Measurements from ENCODE around the gene IDI1.

Gene IDI1

DNA sequence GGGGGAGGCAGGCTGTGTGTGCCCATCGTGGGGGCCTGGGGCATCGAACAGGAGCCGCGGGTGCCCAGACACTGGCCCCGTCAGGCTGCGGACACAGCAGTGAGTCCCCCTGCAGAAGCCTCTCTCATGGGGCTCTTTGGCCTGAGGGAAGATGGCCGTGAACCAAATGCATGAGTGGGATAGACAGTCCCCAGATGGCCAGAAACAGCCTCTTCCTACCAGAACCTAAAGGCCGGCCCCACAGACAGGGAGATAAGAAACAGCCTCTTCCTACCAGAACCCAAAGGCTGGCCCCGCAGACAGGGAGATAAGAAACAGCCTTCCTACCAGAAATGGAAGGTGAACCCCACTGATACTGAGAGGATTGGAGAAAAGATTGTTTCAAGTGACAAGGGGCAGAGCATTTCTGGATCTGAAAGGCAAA is 39.8 kb downstream of the IDI1 start:
- ATAC-seq (replicated peaks): no peak
- Mint-ChIP-seq H3K9me3 (no peaks in the 10 kb centered on the region), H3K27ac (no peak overlapping the region), H3K36me3 (peaks cover 61 to 80% of the 10 kb centered on the region in 2 donors), H3K4me3 (no peak overlapping the region), H3K4me1 (peaks cover 0 to 2% of the 10 kb centered on the region in 2 donors), H3K27me3 (no peaks in the 10 kb centered on the region)
- DNase-seq: no peak

DNA sequence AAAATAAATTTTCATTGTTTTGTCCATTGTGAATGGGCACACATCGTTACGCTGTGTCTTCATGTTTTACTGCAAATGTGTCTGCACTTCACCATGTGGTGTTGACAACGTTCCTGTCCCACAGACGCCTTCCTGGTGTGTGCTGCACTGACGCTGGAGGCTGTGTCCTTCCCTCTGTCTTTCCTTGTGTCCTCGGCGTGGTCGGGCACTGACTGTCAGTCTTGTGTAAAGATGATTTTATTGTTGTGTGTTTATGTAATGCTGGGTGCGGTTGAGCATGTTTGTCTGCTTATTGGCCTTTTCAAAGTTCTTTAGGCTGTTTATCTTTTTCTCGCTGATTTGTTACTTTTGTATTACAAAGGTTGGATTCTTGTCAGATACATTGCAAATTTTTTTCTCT is 41.3 kb downstream of the IDI1 start:
- ATAC-seq (replicated peaks): no peak
- Mint-ChIP-seq H3K4me1 (peaks cover 0 to 5% of the 10 kb centered on the region in 2 donors), H3K36me3 (peaks cover 67 to 85% of the 10 kb centered on the region in 2 donors), H3K27me3 (no peaks in the 10 kb centered on the region), H3K9me3 (peaks cover 0 to 6% of the 10 kb centered on the region in 2 donors), H3K4me3 (no peak overlapping the region), H3K27ac (no peak overlapping the region)
- no peak for DNase-seq

DNA sequence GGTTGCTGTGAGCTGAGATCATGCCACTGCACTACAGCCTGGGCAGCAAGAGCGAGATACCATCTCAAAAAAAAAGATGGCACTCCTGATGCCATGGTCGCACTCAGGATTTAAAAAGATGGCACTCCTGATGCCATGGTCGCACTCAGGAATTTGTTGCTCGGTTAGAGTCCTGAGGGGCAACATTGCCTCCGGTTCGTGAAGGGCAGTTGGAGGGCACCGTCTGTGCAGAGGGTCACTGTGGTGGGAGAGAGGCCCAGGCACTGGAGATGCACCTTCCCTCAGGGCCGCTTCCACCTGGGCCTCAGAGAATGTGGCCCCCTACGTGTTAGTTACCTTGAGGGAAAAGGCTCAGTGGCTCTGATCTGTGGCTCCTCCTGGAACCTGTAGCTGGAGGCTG is 42.3 kb downstream of the IDI1 start:
- Mint-ChIP-seq H3K36me3 (peaks cover 68 to 84% of the 10 kb centered on the region in 2 donors), H3K27me3 (no peaks in the 10 kb centered on the region), H3K4me3 (no peak overlapping the region), H3K27ac (no peak overlapping the region), H3K9me3 (peaks cover 4 to 11% of the 10 kb centered on the region in 2 donors), H3K4me1 (peaks cover under 1 to 5% of the 10 kb centered on the region in 2 donors)
- no peak for DNase-seq
- no peak for ATAC-seq (replicated peaks)

DNA sequence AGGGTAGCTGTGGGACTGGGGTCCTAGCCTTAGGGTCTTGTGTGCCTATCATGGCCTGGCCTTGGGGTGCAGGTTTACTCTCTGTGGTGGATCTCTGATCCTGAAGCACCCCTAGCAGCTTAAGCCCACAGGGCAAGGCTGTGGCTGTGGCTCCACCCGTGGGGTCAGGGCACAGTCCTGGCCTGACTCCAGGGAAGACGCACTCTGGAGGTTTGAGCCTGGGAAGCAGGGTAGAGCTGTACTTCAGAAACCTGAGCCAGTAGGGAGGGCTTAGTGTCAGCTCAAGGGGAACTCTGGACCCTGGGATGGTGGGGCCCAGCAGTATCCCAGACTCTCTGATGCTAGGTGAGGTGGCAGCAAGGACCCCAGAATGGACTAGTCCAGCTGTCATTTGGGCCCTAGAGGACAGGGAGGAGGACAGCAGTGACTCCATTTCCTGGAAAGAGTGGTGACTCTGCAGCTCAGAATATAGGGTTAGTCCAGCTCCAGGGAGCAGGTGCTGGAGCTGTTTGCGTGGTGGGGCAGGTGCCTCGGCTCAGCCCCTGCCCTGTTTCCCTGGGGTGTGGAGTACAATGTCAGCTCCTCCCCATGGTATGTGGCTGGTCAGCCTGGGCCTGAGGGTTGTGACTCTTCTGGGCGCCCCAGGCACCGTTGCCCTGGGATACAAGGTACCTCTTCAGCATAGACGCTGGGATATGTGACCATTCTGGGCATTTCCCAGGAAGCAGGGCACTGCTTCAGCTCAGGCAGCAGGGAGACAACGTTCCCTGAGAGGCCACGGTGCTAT is 44.8 kb downstream of the IDI1 start:
- Mint-ChIP-seq H3K9me3 (peaks cover 9 to 11% of the 10 kb centered on the region in 2 donors), H3K4me3 (no peak overlapping the region), H3K36me3 (peaks cover 71 to 81% of the 10 kb centered on the region in 2 donors), H3K27me3 (no peaks in the 10 kb centered on the region), H3K27ac (peak overlapping the region; percentile 14), H3K4me1 (peaks cover 5 to 8% of the 10 kb centered on the region in 2 donors)
- no peak for ATAC-seq (replicated peaks)
- no peak for DNase-seq

DNA sequence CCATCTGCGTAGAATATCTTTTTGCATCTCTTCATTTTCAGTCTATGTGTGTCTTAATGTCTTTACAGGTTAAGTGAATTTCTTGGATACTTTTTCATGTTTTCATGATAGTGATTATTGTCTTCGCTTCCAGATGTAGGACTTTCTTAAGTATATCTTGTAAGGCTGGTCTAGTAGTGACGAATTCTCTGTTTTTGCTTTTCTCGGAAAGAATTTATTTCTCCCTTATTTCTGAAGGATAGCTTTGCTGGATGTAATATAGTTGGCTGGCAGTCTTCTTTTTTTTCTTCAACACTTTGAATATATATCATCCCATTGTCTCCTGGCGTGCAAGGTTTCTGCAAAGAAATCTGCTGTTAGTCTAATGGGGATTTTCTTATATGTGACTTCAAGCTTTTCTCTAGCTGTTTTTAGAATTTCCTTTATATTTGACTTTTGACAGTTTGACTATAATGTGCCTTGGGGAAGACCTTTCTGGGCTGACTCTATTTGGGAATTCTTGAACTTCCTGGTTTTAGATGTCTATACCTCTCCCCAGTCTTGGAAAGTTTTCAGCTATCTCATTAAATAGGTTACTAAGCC is 46.4 kb downstream of the IDI1 start:
- ATAC-seq (replicated peaks) (no peak), DNase-seq (no peak)
- H3K4me1 Mint-ChIP-seq: peaks cover 3 to 8% of the 10 kb centered on the region in 2 donors
- H3K4me3 Mint-ChIP-seq: no peak overlapping the region
- H3K9me3 Mint-ChIP-seq: peaks cover 9 to 11% of the 10 kb centered on the region in 2 donors
- H3K36me3 Mint-ChIP-seq: peaks cover 71 to 79% of the 10 kb centered on the region in 2 donors
- no peaks in the 10 kb centered on the region for H3K27me3 Mint-ChIP-seq
- H3K27ac Mint-ChIP-seq: no peak overlapping the region

DNA sequence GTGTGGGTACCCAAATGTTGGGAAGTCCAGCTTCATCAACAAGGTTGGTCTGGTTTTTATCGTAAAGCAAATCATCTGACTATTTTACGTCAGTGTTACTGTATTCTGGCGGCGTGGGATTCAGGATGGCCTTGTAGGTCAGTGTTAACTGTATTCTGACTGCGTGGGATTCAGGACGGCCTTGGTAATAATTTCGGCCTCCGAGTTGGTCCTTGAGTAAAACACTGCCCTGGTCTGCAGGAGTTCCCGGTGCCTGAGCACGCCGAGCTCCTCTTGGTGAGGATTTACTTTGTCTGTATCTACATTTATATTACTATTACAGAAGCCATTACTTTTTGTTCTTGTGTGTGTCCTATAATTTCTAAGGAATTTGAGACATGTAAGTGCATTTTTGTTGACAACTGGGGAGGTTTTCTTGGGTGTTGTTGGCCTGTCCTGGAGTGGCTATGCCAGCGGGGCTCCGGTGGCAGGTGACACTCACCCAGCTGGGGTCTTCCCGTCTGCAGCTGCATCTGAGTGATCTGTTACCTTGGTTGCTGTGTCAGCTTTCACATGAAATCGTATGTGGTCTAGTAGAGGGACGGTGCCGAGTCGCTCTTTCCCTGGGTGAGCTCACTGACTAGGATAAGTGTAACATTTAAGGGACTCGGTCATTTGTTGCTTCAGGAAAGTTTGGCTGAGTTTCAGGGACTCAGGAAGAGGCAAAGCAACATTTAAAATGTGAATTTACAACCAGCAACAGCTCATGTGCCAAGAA is 51.5 kb downstream of the IDI1 start:
- peaks cover 62 to 77% of the 10 kb centered on the region in 2 donors for H3K36me3 Mint-ChIP-seq
- H3K9me3 Mint-ChIP-seq: peaks cover 4 to 8% of the 10 kb centered on the region in 2 donors
- ATAC-seq (replicated peaks) (no peak), DNase-seq (no peak)
- H3K27ac Mint-ChIP-seq: no peak overlapping the region
- H3K4me3 Mint-ChIP-seq: no peak overlapping the region
- peaks cover 0 to 26% of the 10 kb centered on the region in 2 donors for H3K4me1 Mint-ChIP-seq
- H3K27me3 Mint-ChIP-seq: no peaks in the 10 kb centered on the region

DNA sequence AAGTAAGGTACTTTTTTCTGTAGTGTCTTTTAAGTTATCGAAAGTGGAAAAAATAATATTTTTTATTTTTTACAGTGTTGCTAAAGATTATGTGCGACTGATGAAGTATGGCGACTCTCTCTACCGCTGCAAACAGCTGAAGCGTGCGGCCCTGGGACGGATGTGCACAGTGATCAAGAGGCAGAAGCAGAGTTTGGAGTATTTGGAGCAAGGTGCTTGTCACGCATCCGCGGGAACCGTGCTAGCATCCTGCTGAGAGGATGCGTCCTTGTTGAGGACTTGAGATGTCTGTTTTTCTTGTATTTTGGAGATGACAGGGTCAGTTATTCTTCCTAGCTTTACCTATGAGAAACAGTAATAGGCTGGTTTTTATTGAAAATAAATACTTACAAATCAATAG is 52.9 kb downstream of the IDI1 start:
- peaks cover 0 to under 1% of the 10 kb centered on the region in 2 donors for H3K9me3 Mint-ChIP-seq
- no peak overlapping the region for H3K4me3 Mint-ChIP-seq
- H3K4me1 Mint-ChIP-seq: peaks cover 1 to 23% of the 10 kb centered on the region in 2 donors
- DNase-seq: no peak
- ATAC-seq (replicated peaks): no peak
- H3K27ac Mint-ChIP-seq: no peak overlapping the region
- H3K36me3 Mint-ChIP-seq: peaks cover 52 to 69% of the 10 kb centered on the region in 2 donors
- no peaks in the 10 kb centered on the region for H3K27me3 Mint-ChIP-seq

DNA sequence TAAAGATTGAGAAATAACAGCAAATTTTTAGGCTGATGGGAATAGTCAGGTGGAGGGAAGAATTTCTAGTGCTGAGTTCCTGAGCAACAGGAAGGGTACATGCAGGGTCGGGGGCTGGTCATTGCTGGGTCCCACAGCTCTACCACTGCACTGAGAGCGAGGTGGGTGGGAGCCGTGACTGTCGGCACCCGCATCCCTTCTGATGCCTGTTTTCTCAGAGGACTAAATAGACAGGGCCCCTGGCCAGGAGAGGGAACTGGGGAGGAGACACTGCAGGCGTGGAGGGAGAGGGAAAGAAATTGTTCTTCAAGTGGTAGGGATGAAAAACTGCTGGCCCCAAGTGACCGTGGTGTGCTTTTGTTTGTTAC is 53.4 kb downstream of the IDI1 start:
- Mint-ChIP-seq H3K36me3 (peaks cover 52 to 69% of the 10 kb centered on the region in 2 donors), H3K9me3 (no peaks in the 10 kb centered on the region), H3K27ac (no peak overlapping the region), H3K27me3 (no peaks in the 10 kb centered on the region), H3K4me3 (no peak overlapping the region), H3K4me1 (peaks cover 6 to 27% of the 10 kb centered on the region in 2 donors)
- ATAC-seq (replicated peaks): no peak
- no peak for DNase-seq

DNA sequence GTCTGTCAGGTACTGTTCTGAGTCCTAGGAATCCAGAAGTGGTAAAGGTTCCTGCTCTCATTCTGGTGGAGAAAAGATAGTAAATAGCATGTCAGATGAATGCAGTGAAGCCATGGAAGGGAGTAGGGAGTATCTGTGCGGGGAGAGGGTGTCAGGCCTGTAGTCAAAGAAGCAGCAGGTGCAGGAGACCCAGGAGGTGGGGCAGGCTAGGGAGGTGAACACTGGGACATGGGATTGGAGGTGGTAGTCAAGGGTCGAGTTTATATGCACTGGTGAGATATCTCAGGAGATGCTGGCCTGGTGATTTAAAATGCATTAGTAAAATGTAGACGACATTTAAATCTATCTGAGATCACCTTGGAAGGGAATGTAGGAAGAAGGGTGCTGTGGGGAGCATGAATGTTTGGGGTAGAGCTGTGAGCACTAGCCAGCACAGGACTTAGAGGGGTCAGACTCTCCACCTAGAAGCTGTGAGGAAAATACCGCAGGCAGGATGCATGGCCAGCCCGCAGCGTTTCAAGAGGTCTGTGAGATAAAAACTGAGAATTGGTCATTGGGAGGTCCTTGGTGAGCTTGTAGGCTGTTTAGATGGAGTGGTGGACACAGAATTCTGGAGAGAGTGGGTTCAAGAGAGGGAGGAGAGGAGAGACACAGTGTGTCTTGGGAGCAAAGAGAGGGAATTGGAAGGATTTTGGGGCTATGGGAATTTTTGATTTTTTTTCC is 53.9 kb downstream of the IDI1 start:
- Mint-ChIP-seq H3K4me1 (peaks cover 8 to 32% of the 10 kb centered on the region in 2 donors), H3K27ac (peak overlapping the region; percentile 37), H3K4me3 (no peak overlapping the region), H3K36me3 (peaks cover 53 to 69% of the 10 kb centered on the region in 2 donors), H3K9me3 (no peaks in the 10 kb centered on the region), H3K27me3 (no peaks in the 10 kb centered on the region)
- DNase-seq (no peak), ATAC-seq (replicated peaks) (no peak)

DNA sequence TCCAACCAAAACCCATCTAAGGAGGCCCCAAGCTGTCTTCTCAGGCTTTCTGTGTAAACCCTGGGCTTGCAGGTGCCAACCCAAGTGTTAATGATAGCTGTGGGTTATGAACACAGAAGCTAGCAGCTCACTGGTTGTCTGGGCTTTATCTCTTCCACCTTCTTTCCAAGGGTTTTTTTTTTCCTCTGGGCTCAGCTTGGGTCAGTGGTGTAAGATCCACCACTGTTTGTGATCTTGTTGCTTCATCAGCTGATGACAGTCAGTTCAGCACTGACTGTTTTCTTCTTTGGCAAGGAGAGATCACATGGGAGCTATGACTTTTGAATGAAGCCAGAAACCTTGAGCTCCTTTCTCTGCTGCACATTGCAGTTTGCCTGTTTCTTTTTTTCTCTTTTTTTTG is 56.0 kb downstream of the IDI1 start:
- Mint-ChIP-seq H3K27me3 (no peaks in the 10 kb centered on the region), H3K36me3 (peaks cover 51 to 69% of the 10 kb centered on the region in 2 donors), H3K4me1 (peaks cover 18 to 42% of the 10 kb centered on the region in 2 donors), H3K9me3 (no peaks in the 10 kb centered on the region), H3K27ac (no peak overlapping the region), H3K4me3 (no peak overlapping the region)
- DNase-seq (no peak), ATAC-seq (replicated peaks) (no peak)

DNA sequence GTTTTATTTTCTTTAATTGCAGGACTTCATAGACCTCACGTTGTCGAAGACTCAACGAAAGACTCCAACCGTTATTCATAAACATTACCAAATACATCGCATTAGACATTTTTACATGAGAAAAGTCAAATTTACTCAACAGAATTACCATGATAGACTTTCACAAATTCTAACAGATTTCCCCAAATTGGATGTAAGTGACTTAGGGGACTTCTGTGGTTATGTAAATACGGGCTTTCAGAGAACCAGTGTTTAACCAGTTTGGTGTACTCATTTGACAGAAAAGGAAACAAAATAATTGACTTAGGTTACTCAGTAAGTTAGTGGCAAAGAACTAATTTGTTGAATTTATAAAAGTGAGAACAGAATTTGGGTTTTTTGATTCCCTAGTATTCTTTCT is 56.5 kb downstream of the IDI1 start:
- H3K27me3 Mint-ChIP-seq: no peaks in the 10 kb centered on the region
- DNase-seq (no peak), ATAC-seq (replicated peaks) (no peak)
- H3K27ac Mint-ChIP-seq: no peak overlapping the region
- H3K4me1 Mint-ChIP-seq: peaks cover 18 to 44% of the 10 kb centered on the region in 2 donors
- H3K4me3 Mint-ChIP-seq: no peak overlapping the region
- peaks cover 48 to 65% of the 10 kb centered on the region in 2 donors for H3K36me3 Mint-ChIP-seq
- no peaks in the 10 kb centered on the region for H3K9me3 Mint-ChIP-seq

DNA sequence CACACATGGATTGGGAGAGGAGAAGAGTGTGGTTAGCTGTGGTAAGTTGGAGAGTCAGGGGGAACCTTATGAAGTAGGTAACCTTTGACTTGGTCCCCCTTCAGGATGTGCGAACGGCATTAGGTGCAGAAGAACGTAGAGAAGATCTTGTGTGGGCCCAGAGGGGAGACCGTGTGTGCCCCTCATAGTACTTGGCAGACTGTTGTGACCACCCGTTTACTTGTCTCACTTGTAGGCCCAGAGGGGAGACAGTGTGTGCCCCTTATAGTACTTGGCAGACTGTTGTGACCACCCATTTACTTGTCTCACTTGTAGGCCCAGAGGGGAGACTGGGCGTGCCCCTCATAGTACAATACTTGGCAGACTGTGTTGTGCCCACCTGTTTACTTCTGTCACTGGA is 58.1 kb downstream of the IDI1 start:
- Mint-ChIP-seq H3K9me3 (no peaks in the 10 kb centered on the region), H3K36me3 (peaks cover 40 to 54% of the 10 kb centered on the region in 2 donors), H3K27ac (peak overlapping the region; percentile 99), H3K4me1 (peaks cover 23 to 55% of the 10 kb centered on the region in 2 donors), H3K4me3 (peak overlapping the region in 1 of 2 donors; percentile 96), H3K27me3 (no peaks in the 10 kb centered on the region)
- ATAC-seq (replicated peaks): no peak
- no peak for DNase-seq

Data from stimulated activated naive B cell treated with anti-CD40 and anti-IgM and Interleukin-4, amounts not matched to agents 10 μg/mL and 1 μg/mL and 100 μg/mL, for 72 hours (primary cell).